IPS DF 6.9 (cell line): Measurements from ENCODE around the gene MNT.
"Not testable (repeated sequence)": the region's sequence is repeated elsewhere in the genome, so short reads cannot be mapped to it uniquely, and the experiment has no call there.

Experiments used
- DNase-seq: peaks from one replicate; pipeline ENCODE4 v3.0.0-alpha.2; 2013; ENCODE audit warnings: low read depth, low spot score
- H3K27ac ChIP-seq: one replicate; pipeline ENCODE4 v1.5.1; 2013; ENCODE audit warnings: low read length, control low read depth
- H3K27me3 ChIP-seq: 2 replicates; pipeline ENCODE4 v1.6.1; 2013; ENCODE audit warnings: mild to moderate bottlenecking, low read length; ENCODE audit not compliant: control insufficient read depth, insufficient read depth
- H3K36me3 ChIP-seq: 2 replicates; pipeline ENCODE4 v1.6.1; 2013; ENCODE audit warnings: low read length; ENCODE audit not compliant: control insufficient read depth, insufficient read depth
- H3K4me1 ChIP-seq: 2 replicates; pipeline ENCODE4 v1.6.1; 2013; ENCODE audit warnings: low read length; ENCODE audit not compliant: control insufficient read depth, insufficient read depth
- H3K4me3 ChIP-seq: 2 replicates; pipeline ENCODE4 v1.5.1; 2013; ENCODE audit warnings: mild to moderate bottlenecking, low read length
- H3K9me3 ChIP-seq: 2 replicates; pipeline ENCODE4 v1.6.1; 2013; ENCODE audit warnings: low read length, inconsistent platforms; ENCODE audit not compliant: control insufficient read depth, insufficient read depth
- WGBS: extraction: QIAGEN DNeasy Blood & Tissue Kit; methylation state at CpG from one replicate; pipeline ENCODE4 v1.1.7; 2013; ENCODE audit warnings: mixed read lengths, missing lambda C conversion rate; ENCODE audit not compliant: insufficient read length, insufficient coverage; 5-methylcytosine and 5-hydroxymethylcytosine counted together

MNT gene

GRCh38 chr17:2400877-2401425 is at the start of gene MNT:
MNT (minus strand) TSS chr17:2401060; CDS start chr17:2400712, 348 bp downstream.
- no peak for DNase-seq
- no peaks in the 10 kb centered on the region for H3K27me3 ChIP-seq
- no CpG with 5 or more reads among the region's 51 CpGs for WGBS
- H3K27ac ChIP-seq: no peak within 1 kb of the TSS
- no peaks in the 10 kb centered on the region for H3K9me3 ChIP-seq
- H3K4me3 ChIP-seq: peak within 1 kb of the TSS; percentile 88
- H3K4me1 ChIP-seq: peaks cover 15% of the 10 kb centered on the region
- H3K36me3 ChIP-seq: no peaks in the 10 kb centered on the region

- Histone ChIP-seq H3K4me1 (no peaks in the 10 kb centered on the region), H3K9me3 (no peaks in the 10 kb centered on the region), H3K27me3 (no peaks in the 10 kb centered on the region), H3K27ac (no peak overlapping the region), H3K36me3 (no peaks in the 10 kb centered on the region), H3K4me3 (no peak overlapping the region)
- WGBS: 100% methylated on average over 2 of the region's 5 CpGs
- no peak for DNase-seq
Observed at GRCh38 chr17:2450016-2450650, 49.3 kb upstream of the MNT start.

- H3K4me3 ChIP-seq: no peak overlapping the region
- no peaks in the 10 kb centered on the region for H3K9me3 ChIP-seq
- no peaks in the 10 kb centered on the region for H3K4me1 ChIP-seq
- no peaks in the 10 kb centered on the region for H3K36me3 ChIP-seq
- no peaks in the 10 kb centered on the region for H3K27me3 ChIP-seq
- DNase-seq: no peak
- no peak overlapping the region for H3K27ac ChIP-seq
- no CpG with 5 or more reads among the region's 2 CpGs for WGBS
Observed at GRCh38 chr17:2449486-2449885, 48.6 kb upstream of the MNT start.

GRCh38 chr17:2447479-2447878 is 46.6 kb upstream of the MNT start:
- WGBS: no CpG with 5 or more reads among the region's 29 CpGs
- H3K27ac ChIP-seq, H3K4me1 ChIP-seq, DNase-seq, H3K4me3 ChIP-seq, H3K27me3 ChIP-seq, H3K36me3 ChIP-seq, H3K9me3 ChIP-seq: not testable (repeated sequence)

- no CpG with 5 or more reads among the region's 1 CpG for WGBS
- H3K4me1 ChIP-seq: no peaks in the 10 kb centered on the region
- DNase-seq: no peak
- H3K27ac ChIP-seq: no peak overlapping the region
- no peaks in the 10 kb centered on the region for H3K27me3 ChIP-seq
- H3K4me3 ChIP-seq: no peak overlapping the region
- H3K9me3 ChIP-seq: no peaks in the 10 kb centered on the region
- H3K36me3 ChIP-seq: no peaks in the 10 kb centered on the region
Observed at GRCh38 chr17:2445638-2446037, 44.8 kb upstream of the MNT start.

- Histone ChIP-seq H3K4me1 (no peaks in the 10 kb centered on the region), H3K27ac (no peak overlapping the region), H3K27me3 (no peaks in the 10 kb centered on the region), H3K36me3 (no peaks in the 10 kb centered on the region), H3K4me3 (no peak overlapping the region), H3K9me3 (no peaks in the 10 kb centered on the region)
- no CpG with 5 or more reads among the region's 8 CpGs for WGBS
- DNase-seq: no peak
Observed at GRCh38 chr17:2444382-2444781, 43.5 kb upstream of the MNT start.

GRCh38 chr17:2442166-2442565 is 41.3 kb upstream of the MNT start:
- H3K27me3 ChIP-seq: no peaks in the 10 kb centered on the region
- no peak for DNase-seq
- no peaks in the 10 kb centered on the region for H3K4me1 ChIP-seq
- no peaks in the 10 kb centered on the region for H3K9me3 ChIP-seq
- H3K27ac ChIP-seq: no peak overlapping the region
- WGBS: no CpG with 5 or more reads among the region's 3 CpGs
- H3K4me3 ChIP-seq: no peak overlapping the region
- H3K36me3 ChIP-seq: peaks cover 6% of the 10 kb centered on the region; the same call in 1 of the 2 replicates

GRCh38 chr17:2440930-2441329 is 40.1 kb upstream of the MNT start:
- H3K4me1 ChIP-seq: peaks cover 3% of the 10 kb centered on the region; the same call in 1 of the 2 replicates

GRCh38 chr17:2439997-2440396 is 39.1 kb upstream of the MNT start:
- H3K27me3 ChIP-seq, H3K9me3 ChIP-seq, H3K36me3 ChIP-seq, H3K4me1 ChIP-seq, DNase-seq, H3K27ac ChIP-seq, H3K4me3 ChIP-seq: not testable (repeated sequence)
- no CpG with 5 or more reads among the region's 6 CpGs for WGBS

More at GRCh38 chr17:2440930-2441329, 40.1 kb upstream of the MNT start:
- no peak for DNase-seq
- H3K36me3 ChIP-seq: peaks cover 6% of the 10 kb centered on the region; the same call in 1 of the 2 replicates
- WGBS: no CpG with 5 or more reads among the region's 4 CpGs
- no peaks in the 10 kb centered on the region for H3K9me3 ChIP-seq
- no peaks in the 10 kb centered on the region for H3K27me3 ChIP-seq
- no peak overlapping the region for H3K27ac ChIP-seq
- no peak overlapping the region for H3K4me3 ChIP-seq

- H3K27me3 ChIP-seq: no peaks in the 10 kb centered on the region
- H3K4me3 ChIP-seq: no peak overlapping the region
- H3K4me1 ChIP-seq: peaks cover 8% of the 10 kb centered on the region
- H3K27ac ChIP-seq: no peak overlapping the region
- peaks cover 6% of the 10 kb centered on the region; the same call in 1 of the 2 replicates for H3K36me3 ChIP-seq
- DNase-seq: no peak
- no CpG with 5 or more reads among the region's 6 CpGs for WGBS
- no peaks in the 10 kb centered on the region for H3K9me3 ChIP-seq
Observed at GRCh38 chr17:2438823-2439222, 38.0 kb upstream of the MNT start.
